ENCODE data around the gene MIF4GD. TPM values are rescaled to one million over a fixed set of nuclear protein-coding genes. Genes with fewer than 3 reads are reported as not detected.

The MIF4GD gene
- polyA plus RNA-seq, 1 experiment: 6.0 TPM

GRCh38 chr17:75231071-75231470, 40.0 kb downstream of the MIF4GD start:
- Histone ChIP-seq H3K27me3 (ENCODE audit: control insufficient read depth, insufficient read depth, low read length) (no peaks in the 10 kb centered on the region), H3K9me3 (ENCODE audit: control insufficient read depth, insufficient read depth, low read length) (no peaks in the 10 kb centered on the region), H3K4me3 (ENCODE audit: low read depth, low read length) (no peak overlapping the region), H3K27ac (ENCODE audit: low read depth, low read length) (no peak overlapping the region)
- ChIA-PET CTCF (no interaction called here), POLR2A (no interaction called here)
- DNase-seq (ENCODE audit: low read depth, low spot score): no peak
- TF ChIP-seq CTCF (IDR thresholded peaks at IDR 0.05; ENCODE audit: low read depth, low read length): no peak

GRCh38 chr17:75228847-75229246, 42.2 kb downstream of the MIF4GD start:
- ChIA-PET CTCF (interaction anchor here (0.6 to 2.4 kb wide), 5 partner anchors 9 to 149 kb away, joined by 3 to 9 read pairs (median 4); no protein-coding TSS in a partner anchor), POLR2A (no interaction called here)
- Histone ChIP-seq H3K27me3 (ENCODE audit: control insufficient read depth, insufficient read depth, low read length) (no peaks in the 10 kb centered on the region), H3K4me3 (ENCODE audit: low read depth, low read length) (no peak overlapping the region), H3K27ac (ENCODE audit: low read depth, low read length) (no peak overlapping the region), H3K9me3 (ENCODE audit: control insufficient read depth, insufficient read depth, low read length) (no peaks in the 10 kb centered on the region)
- no peak for DNase-seq (ENCODE audit: low read depth, low spot score)
- TF ChIP-seq CTCF (IDR thresholded peaks at IDR 0.05; ENCODE audit: low read depth, low read length): no peak

GRCh38 chr17:75228305-75228704, 42.7 kb downstream of the MIF4GD start:
- POLR2A ChIA-PET: no interaction called here
- Histone ChIP-seq H3K27me3 (ENCODE audit: control insufficient read depth, insufficient read depth, low read length) (no peaks in the 10 kb centered on the region), H3K27ac (ENCODE audit: low read depth, low read length) (no peak overlapping the region), H3K9me3 (ENCODE audit: control insufficient read depth, insufficient read depth, low read length) (no peaks in the 10 kb centered on the region), H3K4me3 (ENCODE audit: low read depth, low read length) (no peak overlapping the region)
- TF ChIP-seq CTCF (IDR thresholded peaks at IDR 0.05; ENCODE audit: low read depth, low read length): no peak
- CTCF ChIA-PET: interaction anchor here (0.6 to 2.4 kb wide), 5 partner anchors 9 to 148 kb away, joined by 3 to 9 read pairs (median 4); no protein-coding TSS in a partner anchor
- no peak for DNase-seq (ENCODE audit: low read depth, low spot score)

- DNase-seq (ENCODE audit: low read depth, low spot score): no peak
- CTCF ChIA-PET: interaction anchor here (2.4 kb wide), 1 partner anchor 10 kb away, joined by 9 read pairs; no protein-coding TSS in a partner anchor
- POLR2A ChIA-PET: no interaction called here
- H3K9me3 ChIP-seq (ENCODE audit: control insufficient read depth, insufficient read depth, low read length): no peaks in the 10 kb centered on the region
- H3K27me3 ChIP-seq (ENCODE audit: control insufficient read depth, insufficient read depth, low read length): no peaks in the 10 kb centered on the region
- no peak for TF ChIP-seq CTCF (IDR thresholded peaks at IDR 0.05; ENCODE audit: low read depth, low read length)
- H3K4me3 ChIP-seq (ENCODE audit: low read depth, low read length): no peak overlapping the region
- H3K27ac ChIP-seq (ENCODE audit: low read depth, low read length): no peak overlapping the region
Observed at GRCh38 chr17:75227729-75228128, 43.3 kb downstream of the MIF4GD start.

- no peak for DNase-seq (ENCODE audit: low read depth, low spot score)
- Histone ChIP-seq H3K27me3 (ENCODE audit: control insufficient read depth, insufficient read depth, low read length) (no peaks in the 10 kb centered on the region), H3K4me3 (ENCODE audit: low read depth, low read length) (no peak overlapping the region), H3K9me3 (ENCODE audit: control insufficient read depth, insufficient read depth, low read length) (no peaks in the 10 kb centered on the region), H3K27ac (ENCODE audit: low read depth, low read length) (no peak overlapping the region)
- CTCF ChIA-PET: interaction anchor here (1.8 kb wide), 1 partner anchor 14 kb away, joined by 6 read pairs; no protein-coding TSS in a partner anchor
- no peak for TF ChIP-seq CTCF (IDR thresholded peaks at IDR 0.05; ENCODE audit: low read depth, low read length)
- POLR2A ChIA-PET: no interaction called here
Observed at GRCh38 chr17:75225016-75225415, 46.0 kb downstream of the MIF4GD start.
